ENCODE data around the gene ALCAM.

DNA sequence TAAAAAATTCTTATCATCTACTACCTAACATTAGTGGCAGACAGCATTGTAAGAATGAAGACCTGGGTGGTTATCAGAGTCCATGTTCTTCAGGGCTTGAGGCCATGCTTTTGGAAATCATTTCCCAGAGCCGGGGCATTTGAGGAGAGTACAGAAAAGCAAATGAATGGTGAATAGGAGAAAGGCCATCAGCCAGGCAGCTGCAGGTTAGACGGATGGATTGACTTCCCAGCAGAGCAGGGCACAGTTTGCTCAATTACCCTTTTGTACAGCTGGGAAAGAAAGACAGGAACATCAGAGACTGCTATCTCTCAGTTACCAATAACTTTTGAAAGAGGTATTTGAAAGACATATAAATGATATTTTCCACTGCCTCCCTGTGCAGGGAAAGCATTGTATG lies 135.6 kb downstream of the ALCAM start:
- TF ChIP-seq TAF1 (IDR thresholded peaks at IDR 0.05; ENCODE audit: low read depth) = no peak
- no peak for TF ChIP-seq RAD21 (conservative IDR thresholded peaks at IDR 0.05)
- TF ChIP-seq POLR2AphosphoS5 (IDR thresholded peaks at IDR 0.05) = no peak

Data from neural cell (in vitro differentiated cells).